ENCODE data around the gene RNF207.

- no peak for TF ChIP-seq CTCF (IDR thresholded peaks at IDR 0.05)
- no peak for TF ChIP-seq POLR2A (IDR thresholded peaks at IDR 0.05)
Measured at GRCh38 chr1:6251681-6252373, 45.9 kb downstream of the RNF207 start.
